NCI-H82 (cell line): ENCODE results near the gene PA2G4.

ENCODE experiments used
- DNase-seq: peaks from one replicate; lab custom pipeline; 2025; lab: John Stamatoyannopoulos, UW

Gene PA2G4

GRCh38 chr12:56126732-56127239 lies 22.4 kb downstream of the PA2G4 start:
- DNase-seq = no peak

GRCh38 chr12:56127485-56127887 lies 23.1 kb downstream of the PA2G4 start:
- peak; percentile 58 for DNase-seq

- peak; percentile 100 for DNase-seq
Observed at GRCh38 chr12:56127888-56128669, 23.7 kb downstream of the PA2G4 start, which contains the start of gene ESYT1. Gene ESYT1 (plus strand): TSS chr12:56128267. CDS start chr12:56128320, 53 bp downstream.

GRCh38 chr12:56128670-56129205 lies 24.4 kb downstream of the PA2G4 start:
- peak; percentile 62 for DNase-seq

- peak; percentile 66 for DNase-seq
Observed at GRCh38 chr12:56129206-56129941, 25.0 kb downstream of the PA2G4 start.

- DNase-seq = no peak
Observed at GRCh38 chr12:56129942-56130495, 25.7 kb downstream of the PA2G4 start.

- DNase-seq = no peak
Observed at GRCh38 chr12:56130876-56131275, 26.5 kb downstream of the PA2G4 start.

GRCh38 chr12:56134897-56135296 lies 30.5 kb downstream of the PA2G4 start:
- no peak for DNase-seq

- no peak for DNase-seq
Observed at GRCh38 chr12:56137853-56138571, 33.7 kb downstream of the PA2G4 start.

- DNase-seq = no peak
Observed at GRCh38 chr12:56141946-56142784, 37.8 kb downstream of the PA2G4 start.

GRCh38 chr12:56143217-56143616 lies 38.9 kb downstream of the PA2G4 start:
- DNase-seq = no peak

- no peak for DNase-seq
Observed at GRCh38 chr12:56143870-56144269, 39.5 kb downstream of the PA2G4 start.

GRCh38 chr12:56145217-56145616 lies 40.9 kb downstream of the PA2G4 start:
- DNase-seq = no peak

GRCh38 chr12:56146492-56147460 lies 42.4 kb downstream of the PA2G4 start:
- DNase-seq = no peak

GRCh38 chr12:56150563-56150962 lies 46.2 kb downstream of the PA2G4 start:
- no peak for DNase-seq

- DNase-seq = peak; percentile 87
Observed at GRCh38 chr12:56151672-56152131, 47.3 kb downstream of the PA2G4 start.

GRCh38 chr12:56152132-56152755 lies 47.9 kb downstream of the PA2G4 start, which contains the start of gene MYL6B:
Gene MYL6B (plus strand): TSS chr12:56152587. CDS start chr12:56153919, 1,332 bp downstream.
- DNase-seq = peak; percentile 95

- DNase-seq = peak; percentile 28
Observed at GRCh38 chr12:56152756-56153677, 48.7 kb downstream of the PA2G4 start.
